Endothelial cell of umbilical vein (primary cell): Measurements from ENCODE around the gene ZNF462. TPM values are rescaled to one million over a fixed set of nuclear protein-coding genes. Genes with fewer than 3 reads are reported as not detected.

Source experiments
- BruUV-seq: library from RNA; stranded (reverse); fragments of 400-500 nt; replicated peaks from 2 replicates; lab custom pipeline; 2021; lab: Mats Ljungman, UMichigan
- CTCF ChIA-PET: fragments of 300-600, 350-600 bp; sonication (Branson Sonifier 250); formaldehyde crosslinking; loops from one replicate; lab custom pipeline; 2021; ENCODE audit warnings: antibody characterized with exemption, inconsistent platforms; lab: Charles Lee
- POLR2A ChIA-PET: fragments of 300-600, 350-600 bp; sonication (Branson Sonifier 250); formaldehyde crosslinking; loops from one replicate; lab custom pipeline; 2021; ENCODE audit warnings: antibody characterized with exemption, inconsistent platforms; lab: Charles Lee
- DNase-seq: peaks from one replicate; pipeline ENCODE4 v3.0.0-alpha.2; 2011; ENCODE audit warnings: low read depth, low spot score
- FAIRE-seq: peaks from 2 replicates; lab custom pipeline; 2011; peaks lifted over from hg19 to GRCh38; lab: Jason Lieb, UNC
- H2AFZ ChIP-seq: 2 replicates; pipeline ENCODE4 v1.6.0; 2012; ENCODE audit warnings: low read depth, low read length, control low read depth, inconsistent platforms
- H3K27ac ChIP-seq: 2 replicates; pipeline ENCODE4 v1.5.1; 2011; ENCODE audit warnings: low read depth, mild to moderate bottlenecking, control low read depth, low read length, moderate library complexity; ENCODE audit not compliant: insufficient read depth
- H3K27me3 ChIP-seq, 2 experiments: 2 replicates each; pipeline versions ENCODE4 v1.6.0 to v1.6.1; 2011; ENCODE audit warnings: low read length in 2 of 2, mixed read lengths in 1 of 2; ENCODE audit not compliant: control insufficient read depth in 2 of 2, insufficient read depth in 2 of 2
- H3K36me3 ChIP-seq, 2 experiments: 2 replicates in 1 of 2; 3 replicates in 1 of 2; pipeline ENCODE4 v1.5.1; 2011; ENCODE audit warnings: low read length in 2 of 2, mild to moderate bottlenecking in 1 of 2, moderate library complexity in 1 of 2; ENCODE audit not compliant: control insufficient read depth in 2 of 2, insufficient read depth in 2 of 2; ENCODE audit errors: extremely low read depth in 1 of 2
- H3K4me1 ChIP-seq: 3 replicates; pipeline ENCODE4 v1.5.1; 2011; ENCODE audit warnings: mild to moderate bottlenecking, low read length; ENCODE audit not compliant: control insufficient read depth, insufficient read depth; ENCODE audit errors: extremely low read depth
- H3K4me2 ChIP-seq: 2 replicates; pipeline ENCODE4 v1.6.1; 2011; ENCODE audit warnings: low read length, control low read depth, mixed read lengths; ENCODE audit not compliant: insufficient read depth
- H3K4me3 ChIP-seq, 3 experiments: fragments of 200-600 bp in 1 of 3; sonication (generic), shearing (Covaris generic) in 1 of 3; replicated peaks in 1 of 3; 2 replicates each; pipeline ENCODE4 v1.5.1; 2011 to 2016; ENCODE audit warnings: control low read depth in 3 of 3, low read length in 3 of 3, mild to moderate bottlenecking in 2 of 3, inconsistent platforms in 1 of 3, low read depth in 1 of 3, moderate library complexity in 1 of 3; ENCODE audit not compliant: insufficient read depth in 1 of 3
- H3K79me2 ChIP-seq: 2 replicates; pipeline ENCODE4 v1.6.0; 2012; ENCODE audit warnings: low read length, inconsistent platforms; ENCODE audit not compliant: control insufficient read depth, insufficient read depth
- H3K9ac ChIP-seq: replicated peaks from 2 replicates; pipeline ENCODE3; 2011; ENCODE audit warnings: low read length, control low read depth; ENCODE audit not compliant: insufficient read depth; ENCODE audit errors: extremely low read depth
- H3K9me1 ChIP-seq: replicated peaks from 3 replicates; pipeline ENCODE4 v1.6.0; 2011; ENCODE audit warnings: mild to moderate bottlenecking, low read length; ENCODE audit not compliant: control insufficient read depth, insufficient read depth; ENCODE audit errors: extremely low read depth
- H3K9me3 ChIP-seq: replicated peaks from 2 replicates; pipeline ENCODE4 v1.5.1; 2012; ENCODE audit warnings: low read length, inconsistent platforms; ENCODE audit not compliant: control insufficient read depth, insufficient read depth
- H4K20me1 ChIP-seq: replicated peaks from 2 replicates; pipeline ENCODE3; 2011; ENCODE audit warnings: mild to moderate bottlenecking, low read length; ENCODE audit not compliant: control insufficient read depth, insufficient read depth; ENCODE audit errors: extremely low read depth
- EZH2 ChIP-seq: IDR thresholded peaks from 2 replicates; pipeline ENCODE4 v1.6.1; 2012; ENCODE audit warnings: borderline replicate concordance, low read depth, mild to moderate bottlenecking, moderate library complexity, low read length, inconsistent platforms; ENCODE audit not compliant: severe bottlenecking
- FOS ChIP-seq: IDR thresholded peaks from 2 replicates; pipeline ENCODE4 v1.6.1; 2011; ENCODE audit warnings: mild to moderate bottlenecking, low read length, moderate library complexity, borderline replicate concordance; ENCODE audit not compliant: insufficient read depth
- GATA2 ChIP-seq: IDR thresholded peaks from 2 replicates; pipeline ENCODE4 v1.7.0; 2011; ENCODE audit warnings: low read depth, mild to moderate bottlenecking, moderate library complexity, mixed read lengths, low read length; ENCODE audit not compliant: insufficient read length, insufficient read depth
- JUN ChIP-seq: IDR thresholded peaks from 2 replicates; pipeline ENCODE4 v1.6.1; 2011; ENCODE audit warnings: borderline replicate concordance, low read depth; ENCODE audit not compliant: insufficient read length, insufficient read depth
- MYC ChIP-seq: IDR thresholded peaks from one replicate; pipeline ENCODE4 v1.6.1; 2011; ENCODE audit warnings: mild to moderate bottlenecking, low read depth, low read length
- POLR2A ChIP-seq: IDR thresholded peaks from 2 replicates; pipeline ENCODE4 v1.6.1; 2012; ENCODE audit warnings: low read depth, mild to moderate bottlenecking, control low read depth, low read length
- POLR2AphosphoS5 ChIP-seq: IDR thresholded peaks from 2 replicates; pipeline ENCODE4 v1.6.1; 2012; ENCODE audit warnings: low read depth, mild to moderate bottlenecking, control low read depth, low read length, moderate library complexity; ENCODE audit not compliant: insufficient read depth
- dilution Hi-C: fragments of 300-500 bp; cut with MboI; formaldehyde crosslinking; loops from one replicate; pipeline ENCODE4 v1.15.0; 2019; ENCODE audit warnings: low sequenced_read_pairs; ENCODE audit not compliant: extremely low pct_ligation_motif_present
- intact Hi-C: fragments of 100-400 bp; cut with micrococcal nuclease; formaldehyde crosslinking; loops from one replicate; pipeline ENCODE4 v1.10.0; 2022
- polyA plus RNA-seq, 4 experiments: library from polyadenylated mRNA; depleted of rRNA in 3 of 4; stranded (reverse) in 3 of 4; unstranded in 1 of 4; fragments of >200 nt; gene quantifications; 2 replicates each; pipeline versions ENCODE4 v1.2.1 to v1.2.3, GENCODE V29; 2011 to 2012; ENCODE audit warnings: missing spikeins in 1 of 4
- total RNA-seq: library from RNA; stranded (reverse); gene quantifications from 2 replicates; pipeline ENCODE4 v1.2.3, GENCODE V29; 2021
- TF ChIP-seq, protein P1 (sequence below), 2 donors: IDR thresholded peaks; 1 replicate in 1 of 2; 2 replicates in 1 of 2; pipeline ENCODE4 v1.5.1; 2011; ENCODE audit warnings: low read length in 2 of 2, mild to moderate bottlenecking in 2 of 2, moderate library complexity in 2 of 2, control low read depth in 1 of 2, inconsistent platforms in 1 of 2, low read depth in 1 of 2; ENCODE audit not compliant: insufficient read depth in 1 of 2; ENCODE audit errors: extremely low read depth in 1 of 2
- TF ChIP-seq, protein P2 (sequence below): IDR thresholded peaks from 2 replicates; pipeline ENCODE4 v1.6.1; 2011; ENCODE audit not compliant: insufficient read depth, insufficient read length

The ZNF462 gene
- total and polyA plus RNA-seq, 2 donors (not counting 3 experiments of a cell fraction or from before 2014, with no cell fraction given) = 6.2 to 24.7 TPM

GRCh38 chr9:106913276-106913675 is 50.3 kb downstream of the ZNF462 start:
- POLR2A ChIA-PET = no interaction called here

More at GRCh38 chr9:106913276-106913675, 50.3 kb downstream of the ZNF462 start:
- Histone ChIP-seq H3K9ac (no peak overlapping the region), H2AFZ (no peak overlapping the region), H3K79me2 (no peaks in the 10 kb centered on the region), H4K20me1 (no peaks in the 10 kb centered on the region), H3K9me1 (no peaks in the 10 kb centered on the region), H3K4me1 (peaks cover 23% of the 10 kb centered on the region), H3K36me3 (no peaks in the 10 kb centered on the region), H3K4me2 (no peak overlapping the region), H3K27ac (no peak overlapping the region), H3K4me3 (no peak overlapping the region), H3K27me3 (no peaks in the 10 kb centered on the region), H3K9me3 (no peaks in the 10 kb centered on the region)
- DNase-seq (no peak), FAIRE-seq (no peak)
- dilution Hi-C loops (no loop called here), intact Hi-C loops (no loop called here)
- CTCF ChIA-PET = no interaction called here
- no TSS peak for BruUV-seq
- TF ChIP-seq POLR2A (no peak), FOS (no peak), JUN (no peak), EZH2 (no peak), POLR2AphosphoS5 (no peak), MYC (no peak), GATA2 (no peak)
- TF ChIP-seq, protein P1, sequence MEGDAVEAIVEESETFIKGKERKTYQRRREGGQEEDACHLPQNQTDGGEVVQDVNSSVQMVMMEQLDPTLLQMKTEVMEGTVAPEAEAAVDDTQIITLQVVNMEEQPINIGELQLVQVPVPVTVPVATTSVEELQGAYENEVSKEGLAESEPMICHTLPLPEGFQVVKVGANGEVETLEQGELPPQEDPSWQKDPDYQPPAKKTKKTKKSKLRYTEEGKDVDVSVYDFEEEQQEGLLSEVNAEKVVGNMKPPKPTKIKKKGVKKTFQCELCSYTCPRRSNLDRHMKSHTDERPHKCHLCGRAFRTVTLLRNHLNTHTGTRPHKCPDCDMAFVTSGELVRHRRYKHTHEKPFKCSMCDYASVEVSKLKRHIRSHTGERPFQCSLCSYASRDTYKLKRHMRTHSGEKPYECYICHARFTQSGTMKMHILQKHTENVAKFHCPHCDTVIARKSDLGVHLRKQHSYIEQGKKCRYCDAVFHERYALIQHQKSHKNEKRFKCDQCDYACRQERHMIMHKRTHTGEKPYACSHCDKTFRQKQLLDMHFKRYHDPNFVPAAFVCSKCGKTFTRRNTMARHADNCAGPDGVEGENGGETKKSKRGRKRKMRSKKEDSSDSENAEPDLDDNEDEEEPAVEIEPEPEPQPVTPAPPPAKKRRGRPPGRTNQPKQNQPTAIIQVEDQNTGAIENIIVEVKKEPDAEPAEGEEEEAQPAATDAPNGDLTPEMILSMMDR (IDR thresholded peaks at IDR 0.05; ENCODE audit: extremely low read depth in 1 of 2, insufficient read depth in 1 of 2, low read depth in 1 of 2, low read length in 2 of 2) = no peak
- TF ChIP-seq, protein P2, sequence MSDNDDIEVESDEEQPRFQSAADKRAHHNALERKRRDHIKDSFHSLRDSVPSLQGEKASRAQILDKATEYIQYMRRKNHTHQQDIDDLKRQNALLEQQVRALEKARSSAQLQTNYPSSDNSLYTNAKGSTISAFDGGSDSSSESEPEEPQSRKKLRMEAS = no peak
